Activated T-helper 9 cell treated with anti-CD3 and anti-CD28 coated beads, Interleukin-2, amount 50 U/mL, for 16 hours (primary cell): ENCODE data around the gene ALS2CL.

Experiments used
- DNase-seq: peaks from one replicate; pipeline ENCODE4 v3.0.0-alpha.2; 2020; ENCODE audit warnings: low read depth

The ALS2CL gene

DNA sequence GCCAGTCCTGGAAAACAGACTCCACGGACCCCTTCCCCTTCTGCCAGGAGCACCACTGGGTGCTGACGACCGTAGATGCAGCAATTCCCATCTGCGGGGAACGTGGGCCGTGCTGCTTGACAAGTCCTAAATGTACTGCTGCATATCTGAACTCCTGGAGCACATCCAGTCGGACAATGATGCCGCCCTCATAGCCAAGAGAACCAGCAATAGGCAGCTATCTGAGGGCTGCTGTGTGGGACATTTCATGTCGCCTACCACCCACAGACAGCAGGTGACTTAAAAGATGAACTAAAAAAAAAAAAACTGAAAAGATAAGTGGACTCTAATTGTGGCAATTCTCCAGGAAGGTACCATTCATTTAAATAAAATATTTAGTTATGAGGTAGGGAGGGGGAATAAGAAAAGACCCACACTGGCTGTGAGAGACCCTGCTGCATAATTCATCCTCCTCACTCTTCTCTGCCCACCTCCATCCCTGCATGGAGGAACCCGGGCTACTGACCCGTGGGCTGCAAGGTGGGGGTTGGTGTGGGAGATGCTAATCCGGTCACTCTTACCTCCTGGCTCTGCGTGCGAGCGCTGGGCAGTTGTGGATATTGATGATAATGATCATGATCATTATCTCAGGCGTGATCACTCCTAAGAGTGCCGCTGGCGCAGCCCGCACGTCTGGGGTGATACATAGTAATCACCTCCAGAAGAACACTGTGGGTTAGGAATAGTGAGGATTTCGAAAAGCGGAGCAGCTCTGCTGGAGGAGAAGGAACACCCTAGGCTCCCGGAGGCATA, 28.3 kb downstream of the ALS2CL start:
- DNase-seq = no peak

DNA sequence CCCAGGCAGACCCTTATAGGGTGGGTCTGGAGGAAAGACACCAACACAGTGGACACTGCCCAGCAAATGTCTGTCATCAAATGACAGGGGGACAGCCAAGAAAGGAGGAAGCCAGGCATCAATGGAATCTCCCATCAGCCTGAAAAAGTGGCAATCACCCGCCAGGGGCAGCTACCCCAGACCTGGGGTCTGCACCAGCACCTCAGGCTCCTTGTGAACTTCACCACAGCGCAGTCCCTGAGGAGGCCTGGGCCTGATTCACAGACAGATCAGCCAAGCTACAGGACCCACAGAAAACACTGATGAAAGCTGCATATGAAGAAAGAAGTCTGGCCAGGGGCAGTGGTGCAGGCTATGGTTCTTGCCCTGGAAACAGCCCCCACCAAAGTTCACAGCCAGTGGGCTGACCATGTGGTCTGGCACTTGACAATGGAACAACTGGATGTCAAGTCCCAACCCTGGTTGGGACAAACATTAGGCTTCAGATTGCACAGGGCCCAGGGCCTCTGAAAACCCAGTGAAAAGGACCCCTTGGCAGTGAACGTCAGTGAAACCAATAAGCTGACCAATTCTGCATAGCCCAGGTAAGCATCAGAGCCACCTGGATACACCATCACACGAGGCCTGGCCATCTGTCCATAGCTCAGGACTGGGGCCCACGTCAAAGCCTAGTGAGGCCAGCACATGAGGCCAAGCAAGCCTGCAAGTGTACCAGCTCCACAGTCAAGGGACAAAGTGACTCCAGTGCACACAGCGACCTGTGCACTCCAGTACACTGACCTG, 29.1 kb downstream of the ALS2CL start:
- DNase-seq = no peak

DNA sequence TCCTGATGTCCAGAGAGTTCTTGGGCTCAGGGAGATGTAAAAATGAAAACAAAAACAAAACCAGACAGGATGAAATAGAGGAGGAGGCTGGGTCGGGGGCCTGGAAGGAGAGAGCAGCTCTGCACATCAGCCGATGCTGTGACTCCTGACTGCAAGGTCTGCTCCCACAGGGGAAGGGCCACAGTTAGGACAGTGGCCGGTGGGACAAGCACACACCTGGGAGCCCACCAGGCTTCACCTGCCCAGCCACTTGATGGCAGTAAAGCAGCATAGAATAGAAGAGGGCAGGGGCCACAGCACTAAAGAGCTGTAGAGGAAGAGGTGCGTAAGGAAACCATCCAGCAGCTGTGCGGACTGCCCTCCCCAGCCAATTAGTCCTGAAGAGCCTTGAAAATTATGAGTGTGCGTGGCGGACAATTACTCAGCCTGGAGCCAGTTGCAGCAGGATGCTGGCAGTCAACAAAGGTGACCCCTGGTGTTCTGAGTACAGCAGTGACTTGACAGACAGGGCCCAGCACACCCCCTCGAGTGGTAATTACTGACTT, 29.8 kb downstream of the ALS2CL start:
- DNase-seq = no peak

DNA sequence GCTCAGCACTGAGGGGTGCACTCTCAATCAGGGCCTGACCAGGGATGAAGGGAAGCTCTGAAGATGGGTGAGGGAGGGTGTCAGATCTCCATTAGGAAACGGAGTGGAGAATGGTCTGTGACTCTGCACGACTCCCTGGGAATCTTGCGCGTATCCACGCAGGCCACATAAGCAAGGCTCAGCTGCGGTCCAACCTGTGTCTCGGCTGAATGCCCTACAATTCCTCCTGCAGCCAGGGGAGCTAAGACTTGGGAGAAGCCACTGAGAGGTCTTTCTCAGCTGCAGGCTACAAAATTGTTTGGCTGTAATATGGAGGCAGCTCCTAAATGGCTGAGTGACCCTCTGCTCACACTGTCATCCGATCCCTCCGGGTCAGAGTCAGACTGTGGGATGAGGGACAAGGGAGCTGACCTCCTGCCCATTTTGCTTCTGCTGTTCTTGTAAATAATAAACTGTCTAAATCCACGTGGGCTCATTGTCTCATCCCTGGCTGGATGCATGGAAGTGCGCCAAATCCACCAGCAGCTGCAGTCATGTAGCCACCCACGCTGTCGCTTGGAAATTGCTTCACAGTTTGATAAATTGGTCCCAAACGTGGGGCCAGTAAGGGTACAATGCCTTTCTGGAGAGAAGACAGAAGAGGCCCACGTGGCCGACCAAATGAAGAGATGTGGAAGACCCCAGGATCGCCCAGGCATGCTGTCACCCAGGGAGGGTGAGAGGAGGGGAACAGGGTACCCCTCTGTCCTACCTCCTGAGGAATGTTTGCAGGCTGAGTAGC, 30.5 kb downstream of the ALS2CL start:
- no peak for DNase-seq

DNA sequence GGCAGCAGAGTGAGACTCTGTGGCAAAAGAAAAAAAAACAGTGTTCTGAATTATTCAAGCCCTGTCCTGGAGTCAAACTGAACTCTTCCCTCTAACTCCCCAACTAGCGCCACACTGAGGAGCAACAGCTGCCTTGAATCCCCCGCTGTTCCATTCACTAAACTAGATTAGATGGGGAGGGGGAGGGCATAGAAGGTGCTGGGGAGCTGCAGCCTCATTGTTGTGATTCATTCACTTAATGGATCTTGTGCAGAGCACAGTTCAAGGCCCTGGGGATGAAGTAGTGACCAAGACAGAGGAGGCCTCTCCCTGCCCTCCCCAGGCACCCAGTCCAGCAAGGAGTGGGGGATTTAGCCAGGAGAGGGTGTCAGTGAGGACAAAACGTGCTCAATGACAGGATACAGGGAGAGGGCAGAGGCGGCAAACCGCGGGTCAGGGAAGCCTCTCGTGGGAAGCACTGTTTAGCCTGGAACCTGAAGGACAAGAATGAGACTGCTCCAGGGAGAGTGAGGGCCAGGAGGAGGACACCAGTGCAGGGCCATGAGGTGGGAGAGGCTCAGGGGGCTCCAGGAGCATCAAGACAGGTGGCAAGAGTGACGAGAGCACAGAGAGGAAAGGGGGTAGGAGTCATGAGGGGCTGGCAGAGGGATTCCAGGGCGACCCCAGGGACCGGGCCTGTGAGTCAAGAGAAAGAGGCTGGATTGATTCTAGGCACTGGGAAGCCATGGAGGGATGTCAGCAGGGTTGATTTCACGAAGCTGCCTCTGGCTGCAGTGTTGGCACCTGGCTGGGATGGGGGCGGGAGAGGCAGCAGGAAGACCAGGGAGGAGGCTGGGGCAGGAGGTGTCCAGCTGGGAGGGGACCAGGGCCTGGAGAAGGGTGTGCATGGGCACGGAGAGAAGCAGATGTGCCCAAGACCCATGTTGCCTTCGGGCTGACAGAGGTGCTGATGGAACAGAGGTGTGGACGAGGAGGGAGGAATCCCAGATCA, 31.4 kb downstream of the ALS2CL start:
- DNase-seq = no peak

DNA sequence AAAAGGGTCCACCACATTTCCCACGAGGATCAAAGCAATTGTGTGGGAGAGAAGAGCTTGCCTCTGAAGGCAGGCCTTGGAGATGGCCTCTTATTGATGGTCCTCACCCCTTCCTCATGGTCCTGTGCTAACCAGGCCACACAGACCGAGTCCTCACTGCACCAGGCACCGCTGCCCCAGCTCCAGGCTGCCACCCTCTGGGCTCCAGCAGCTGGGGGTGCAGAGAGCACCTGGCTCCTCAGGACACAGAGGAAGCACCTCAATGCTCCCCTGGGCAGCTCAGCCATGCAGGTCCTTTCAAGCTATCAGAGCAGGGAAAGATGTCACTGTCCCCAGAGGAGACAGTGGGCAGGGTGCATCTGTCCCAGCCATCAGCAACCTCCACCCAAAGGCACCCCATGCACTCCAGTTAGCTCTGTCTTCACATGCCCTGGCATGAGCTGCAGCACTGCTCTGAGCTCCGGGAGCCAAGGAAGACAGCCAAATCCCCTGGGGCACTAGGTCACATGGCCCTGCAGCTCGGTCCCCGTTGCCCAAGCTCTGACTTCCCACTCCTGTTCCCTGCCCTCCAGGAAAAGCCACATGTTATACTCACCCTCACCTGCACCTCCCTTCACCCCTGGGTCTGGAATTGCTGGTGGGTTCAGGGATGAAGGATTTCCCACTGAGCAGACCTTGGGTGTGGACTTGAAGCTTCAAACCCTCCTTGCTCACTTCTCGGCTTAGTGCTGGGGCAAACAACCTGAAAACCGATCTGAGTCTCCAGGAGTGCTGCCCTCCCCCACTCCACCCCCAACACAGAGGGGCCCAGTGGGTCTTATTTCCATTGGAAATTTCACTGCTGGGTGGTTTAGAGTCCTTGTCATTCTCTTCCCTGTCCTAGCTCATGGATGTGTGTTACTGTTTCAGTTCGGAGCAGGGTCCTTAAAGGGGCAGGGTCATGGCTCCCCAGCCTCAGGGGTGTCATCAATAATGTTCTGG, 32.6 kb downstream of the ALS2CL start:
- DNase-seq = no peak

DNA sequence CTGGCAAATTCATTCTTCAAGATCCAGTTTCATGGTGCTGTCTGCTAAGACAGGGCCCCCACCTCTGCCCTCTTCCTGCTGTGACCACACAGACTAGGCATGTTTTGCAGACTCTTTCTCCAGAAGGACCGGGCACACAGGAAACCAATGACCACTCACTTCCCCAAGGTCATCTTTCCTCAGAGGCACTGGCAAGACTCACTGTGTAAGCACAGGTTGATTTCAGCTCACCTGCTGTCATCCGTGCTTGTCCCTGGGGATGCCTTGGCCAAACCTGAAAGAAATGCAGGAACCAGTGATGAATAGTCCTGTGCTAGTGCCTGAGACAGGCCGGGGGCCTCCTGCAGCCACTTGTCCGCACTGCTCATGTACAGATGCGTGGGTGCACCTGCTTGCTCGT, 33.5 kb downstream of the ALS2CL start:
- no peak for DNase-seq

DNA sequence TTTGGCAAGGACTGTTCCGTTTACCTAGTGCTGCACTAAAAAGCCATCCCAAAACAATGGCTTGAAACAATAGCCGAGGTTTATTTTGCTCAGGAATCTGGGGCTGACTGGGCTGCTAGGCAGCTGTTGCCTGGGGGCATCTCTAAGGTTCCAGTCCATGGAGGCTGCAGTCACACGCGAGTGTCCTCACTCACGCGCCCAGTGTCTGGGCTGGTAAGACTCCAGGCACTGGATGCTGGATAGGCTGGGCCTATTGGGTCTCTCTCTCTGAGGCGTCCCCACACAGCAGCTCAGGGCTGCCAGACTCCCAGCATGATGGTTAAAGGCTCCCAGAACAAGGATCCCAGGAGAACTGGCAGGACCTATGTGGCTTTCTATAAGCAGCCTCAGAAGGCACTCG, 34.2 kb downstream of the ALS2CL start:
- DNase-seq = no peak

DNA sequence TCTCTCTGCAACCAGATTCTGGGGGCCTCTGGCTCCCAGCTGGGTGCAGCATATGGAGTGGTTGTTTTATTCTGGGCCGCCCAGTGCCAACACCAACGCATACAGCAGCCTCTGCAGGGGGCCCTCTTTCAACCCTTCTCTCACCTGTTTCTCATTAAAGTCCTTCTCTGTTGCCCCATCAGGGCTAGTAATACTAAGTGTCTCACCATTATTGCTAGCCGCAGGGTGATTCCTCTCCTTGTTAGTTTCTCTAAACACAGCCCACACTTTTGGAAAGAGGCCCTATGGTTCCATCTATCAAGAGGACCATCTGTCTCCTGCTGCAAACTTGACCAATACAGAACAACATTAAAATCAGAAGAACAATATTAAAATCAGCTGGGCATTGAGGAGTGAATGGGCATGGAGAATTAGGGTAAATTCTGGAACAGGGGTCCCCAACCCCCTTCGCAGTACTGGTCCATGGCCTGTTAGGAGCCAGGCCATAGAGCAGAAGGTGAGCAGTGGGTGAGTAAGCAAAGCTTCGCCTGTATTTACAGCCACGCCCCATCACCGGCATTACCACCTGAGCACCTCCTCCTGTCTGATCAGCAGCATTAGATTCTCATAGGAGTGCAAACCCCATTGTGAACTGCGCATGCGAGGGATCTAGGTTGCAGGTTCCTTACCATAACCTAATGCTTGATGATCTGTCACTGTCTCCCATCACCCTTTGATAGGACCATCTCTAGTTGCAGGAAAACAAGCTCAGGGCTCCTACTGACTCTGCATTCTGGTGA, 36.5 kb downstream of the ALS2CL start:
- DNase-seq = no peak

DNA sequence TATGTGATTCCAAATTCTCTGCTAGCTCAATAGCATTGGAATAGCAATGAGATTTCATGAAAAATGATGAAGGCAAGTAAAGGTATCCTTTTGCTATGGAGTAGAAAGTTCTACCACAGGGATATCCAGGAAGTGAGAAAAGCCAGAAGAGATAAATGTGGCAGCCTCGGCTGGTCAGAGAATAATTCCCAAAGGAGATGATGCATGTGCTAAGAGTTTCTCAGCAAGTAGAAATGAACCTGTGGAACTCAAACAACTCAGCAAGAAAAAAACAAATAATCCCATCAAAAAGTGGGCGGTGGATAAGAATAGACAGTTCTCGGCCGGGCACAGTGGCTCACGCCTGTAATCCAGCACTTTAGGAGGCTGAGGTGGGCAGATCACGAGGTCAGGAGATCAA, 38.2 kb downstream of the ALS2CL start:
- DNase-seq = no peak

DNA sequence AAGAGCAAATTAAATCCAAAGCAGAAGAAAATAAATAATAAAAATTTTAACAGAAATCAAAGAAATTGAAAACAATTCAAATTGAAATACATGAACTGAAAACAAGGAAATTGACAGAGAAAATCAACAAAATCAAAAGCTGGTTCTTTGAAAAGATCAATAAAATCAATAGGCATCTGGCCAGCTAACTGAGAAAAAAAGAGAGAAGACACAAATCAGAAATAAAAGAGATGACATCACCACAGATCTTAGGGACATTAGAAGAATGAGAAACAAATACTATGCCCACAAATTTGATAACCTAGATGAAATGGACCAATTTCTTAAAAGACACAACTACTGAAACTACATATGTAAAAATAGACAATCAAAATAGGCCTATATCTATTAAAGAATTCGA, 42.4 kb downstream of the ALS2CL start:
- DNase-seq = no peak

DNA sequence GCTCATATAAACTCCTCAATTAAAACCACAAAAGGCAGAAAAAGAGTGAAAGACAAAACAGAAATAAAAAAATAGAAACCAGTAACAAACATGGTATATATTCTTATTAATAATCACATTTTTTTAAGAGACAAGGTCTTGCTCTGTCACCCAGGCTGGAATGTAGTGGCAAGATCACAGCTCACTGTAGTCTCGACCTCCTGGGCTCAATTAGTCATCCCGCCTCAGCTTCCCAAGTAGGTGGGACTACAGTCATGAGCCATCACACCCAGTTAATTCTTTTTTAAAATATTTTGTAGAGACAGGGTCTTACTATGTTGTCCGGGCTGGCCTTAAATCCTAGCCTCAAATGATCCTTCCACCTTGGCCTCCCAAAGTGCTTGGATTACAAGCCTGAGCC, 44.0 kb downstream of the ALS2CL start:
- DNase-seq = no peak

DNA sequence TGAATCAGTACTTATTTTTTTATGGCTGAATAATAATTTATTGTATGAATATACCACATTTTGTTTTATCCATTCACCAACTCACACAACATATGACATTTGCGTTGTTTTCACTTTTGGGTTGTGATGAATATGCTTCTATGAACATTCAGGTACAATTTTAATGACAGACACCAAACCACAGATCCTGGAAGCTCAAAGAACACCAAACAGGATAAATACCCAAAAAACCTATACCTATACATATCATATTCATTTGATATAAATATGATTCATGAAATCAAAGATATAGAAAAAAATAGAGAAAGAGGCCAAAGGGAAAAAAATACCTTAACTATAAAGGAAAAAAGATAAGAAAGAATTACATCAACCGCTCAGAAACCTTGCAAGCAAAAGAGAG, 45.4 kb downstream of the ALS2CL start:
- DNase-seq = no peak

DNA sequence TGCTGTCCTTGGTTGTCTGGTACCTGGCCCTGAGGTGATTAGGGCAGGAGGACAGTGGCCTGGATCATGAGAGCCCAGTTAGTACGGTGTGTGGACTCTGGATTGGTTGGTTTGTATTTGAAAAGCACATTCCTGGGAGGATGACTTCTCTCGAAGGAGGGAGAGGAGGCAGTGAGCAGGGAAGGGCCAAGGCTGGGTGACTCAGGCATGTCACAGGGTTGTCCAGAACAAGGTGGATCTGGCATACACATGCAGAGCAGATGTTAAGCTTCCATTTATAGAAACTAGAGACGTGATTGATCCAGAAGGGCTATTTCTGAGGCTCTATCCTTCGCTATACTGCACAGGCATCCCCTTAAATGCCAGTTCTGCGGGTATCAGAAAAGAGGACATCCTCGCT, 46.8 kb downstream of the ALS2CL start:
- no peak for DNase-seq

DNA sequence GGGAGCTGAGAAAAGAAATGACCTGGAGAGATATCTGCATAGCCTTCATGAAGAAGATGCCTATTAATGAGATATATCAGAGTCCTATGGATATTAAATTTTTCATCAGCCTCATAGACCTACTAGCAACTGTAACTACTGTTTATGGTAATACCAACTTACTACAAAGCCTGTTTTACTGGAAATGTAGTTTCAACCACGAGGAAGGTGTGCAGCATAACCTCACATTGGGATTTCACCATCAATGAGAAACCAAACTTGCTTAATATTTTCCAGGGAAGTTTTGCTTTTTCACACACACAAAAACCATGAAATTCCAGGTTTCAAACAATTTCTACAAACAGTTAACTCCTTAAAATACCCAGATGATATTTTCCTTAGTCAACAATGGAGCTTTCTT, 49.8 kb downstream of the ALS2CL start:
- DNase-seq = no peak

DNA sequence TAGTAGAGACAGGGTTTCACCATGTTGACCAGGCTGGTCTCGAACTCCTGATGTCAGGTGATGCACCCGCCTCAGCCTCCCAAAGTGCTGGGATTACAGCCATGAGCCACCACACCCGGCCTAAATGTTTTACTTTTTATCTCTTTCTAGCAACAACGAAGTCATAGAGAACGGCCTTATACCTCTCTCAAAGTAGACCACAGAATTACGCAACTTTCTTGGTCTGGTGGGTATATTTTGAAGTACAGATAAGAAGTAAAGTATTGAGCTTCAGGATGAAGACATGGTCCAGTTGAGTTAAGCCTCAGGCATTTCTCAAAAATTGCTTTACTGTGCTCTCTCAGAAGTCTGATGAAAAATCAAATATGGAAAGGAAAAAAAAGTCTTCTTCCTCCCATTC, 50.5 kb downstream of the ALS2CL start:
- DNase-seq = no peak

DNA sequence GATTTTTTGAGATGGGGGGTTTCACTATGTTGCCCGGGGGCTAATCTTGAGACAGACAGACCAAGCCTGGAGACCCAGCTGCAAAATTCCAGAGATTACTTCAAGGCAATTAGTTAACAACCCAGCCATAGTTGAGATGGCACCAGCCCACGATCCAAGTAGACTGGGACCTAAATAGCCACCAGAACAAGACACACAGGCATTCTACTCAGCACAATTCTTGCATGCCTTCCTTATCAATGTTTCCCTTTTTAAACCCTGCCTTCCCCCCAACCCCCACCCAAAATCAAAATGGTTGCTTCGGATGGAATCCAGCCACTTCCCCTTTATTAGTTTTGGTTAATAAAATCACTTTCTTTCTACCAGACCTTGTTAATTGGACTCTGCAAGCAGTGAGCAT, 52.6 kb downstream of the ALS2CL start:
- DNase-seq = no peak

DNA sequence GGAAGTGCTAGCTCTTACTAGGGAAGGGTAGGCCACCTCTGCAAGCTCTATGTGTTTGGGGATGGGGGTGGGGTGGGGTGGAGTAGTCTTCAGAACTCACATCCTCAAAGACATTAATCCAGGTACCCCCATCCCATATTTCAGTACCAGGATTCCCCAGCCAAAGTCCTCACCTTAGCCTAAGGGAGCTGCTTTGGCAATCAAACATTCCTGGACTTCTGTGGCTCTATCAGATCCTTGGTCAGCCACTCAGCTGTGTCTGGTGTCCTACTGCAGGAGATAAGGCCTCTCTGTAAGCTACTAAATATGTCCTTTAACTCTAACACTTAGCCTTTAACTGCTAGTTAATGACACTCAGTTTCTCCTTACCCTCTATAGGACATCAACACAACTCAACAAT, 54.3 kb downstream of the ALS2CL start:
- DNase-seq = no peak

DNA sequence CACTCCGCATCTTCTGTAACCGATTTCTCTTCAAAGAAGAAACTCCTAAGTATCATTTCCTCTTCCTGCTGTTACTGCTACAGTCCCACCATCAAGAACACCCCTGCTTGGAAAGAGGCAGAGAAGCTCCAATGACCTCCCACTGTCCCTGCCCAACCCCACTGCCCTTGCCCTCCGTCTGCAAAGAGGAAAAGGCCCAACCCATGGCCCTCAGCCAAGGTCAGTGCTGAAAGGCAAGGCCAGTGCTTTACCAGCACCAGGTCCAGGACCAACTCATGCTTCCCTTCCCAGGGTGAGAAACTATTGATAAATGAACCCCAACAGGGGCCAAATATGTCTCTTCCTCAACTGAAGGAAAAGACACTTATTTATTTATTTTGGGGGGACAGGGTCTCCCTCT, 58.6 kb downstream of the ALS2CL start:
- no peak for DNase-seq
